ENCODE data around the gene PROKR2. TPM values are rescaled to one million over a fixed set of nuclear protein-coding genes. Genes with fewer than 3 reads are reported as not detected.

The PROKR2 gene
- total RNA-seq = not detected
- polyA plus RNA-seq = not detected

GRCh38 chr20:5316188-5317158 lies at the start of gene PROKR2:
Gene PROKR2, minus strand, starts transcription at chr20:5316954. Its CDS starts 2,585 bp downstream, at chr20:5314369.
- H3K27me3 ChIP-seq = peaks cover 0 to 43% (median 9%) of the 10 kb centered on the region in 3 donors
- 3 to 11% methylated on average over 92 of the region's 92 CpGs for WGBS, 2 donors
- intact Hi-C loops (cut with DNase I) = no loop called here
- no peaks in the 10 kb centered on the region for H3K4me1 ChIP-seq
- TF ChIP-seq POLR2AphosphoS5 (IDR thresholded peaks at IDR 0.05) (no peak), POLR2A (IDR thresholded peaks at IDR 0.05) (no peak), CTCF (IDR thresholded peaks at IDR 0.05) (no peak), EP300 (IDR thresholded peaks at IDR 0.05) (no peak)
- H3K36me3 ChIP-seq = no peaks in the 10 kb centered on the region
- H3K27ac ChIP-seq = no peak within 1 kb of the TSS
- no peak within 1 kb of the TSS for H3K4me3 ChIP-seq
- DNase-seq = no peak
- H3K9me3 ChIP-seq = no peaks in the 10 kb centered on the region

DNA sequence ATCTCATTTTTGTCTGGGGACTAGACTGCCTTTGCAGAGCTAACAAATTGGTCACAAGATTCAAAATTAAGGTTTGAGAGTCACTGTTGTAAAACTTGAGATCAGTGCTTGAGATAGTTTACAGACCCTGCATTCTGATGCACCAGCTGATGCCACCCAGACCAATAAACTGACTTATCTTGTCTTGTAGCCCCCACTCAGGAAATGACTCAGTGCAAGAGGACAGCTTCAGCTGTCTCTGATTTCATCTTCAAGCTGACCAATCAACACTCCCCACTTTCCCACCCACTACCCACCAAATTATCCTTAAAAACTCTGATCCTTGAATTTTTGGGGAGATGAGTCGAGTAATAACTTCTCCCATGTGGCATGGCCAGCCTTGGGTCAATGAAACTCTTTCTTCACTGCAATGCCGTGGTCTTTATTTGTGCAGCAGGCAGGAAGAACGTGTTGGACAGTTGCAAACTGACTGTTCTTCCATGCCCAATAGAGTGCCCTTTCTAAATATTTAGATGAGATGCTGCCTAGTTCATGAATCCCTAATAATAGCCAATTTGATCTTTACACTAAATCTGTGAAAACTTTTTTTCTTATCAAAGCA lies 48.3 kb upstream of the PROKR2 start:
- H3K27ac ChIP-seq = no peak overlapping the region
- intact Hi-C loops (cut with DNase I) = no loop called here
- 55 to 69% methylated on average over 3 of the region's 3 CpGs for WGBS, 2 donors
- TF ChIP-seq POLR2AphosphoS5 (IDR thresholded peaks at IDR 0.05) (no peak), POLR2A (IDR thresholded peaks at IDR 0.05) (no peak), CTCF (IDR thresholded peaks at IDR 0.05) (no peak), EP300 (IDR thresholded peaks at IDR 0.05) (no peak)
- peaks cover 0 to 5% (median 0%) of the 10 kb centered on the region in 4 donors for H3K9me3 ChIP-seq
- no peaks in the 10 kb centered on the region for H3K27me3 ChIP-seq
- H3K4me1 ChIP-seq = no peaks in the 10 kb centered on the region
- no peaks in the 10 kb centered on the region for H3K36me3 ChIP-seq
- H3K4me3 ChIP-seq = no peak overlapping the region
- DNase-seq = no peak

DNA sequence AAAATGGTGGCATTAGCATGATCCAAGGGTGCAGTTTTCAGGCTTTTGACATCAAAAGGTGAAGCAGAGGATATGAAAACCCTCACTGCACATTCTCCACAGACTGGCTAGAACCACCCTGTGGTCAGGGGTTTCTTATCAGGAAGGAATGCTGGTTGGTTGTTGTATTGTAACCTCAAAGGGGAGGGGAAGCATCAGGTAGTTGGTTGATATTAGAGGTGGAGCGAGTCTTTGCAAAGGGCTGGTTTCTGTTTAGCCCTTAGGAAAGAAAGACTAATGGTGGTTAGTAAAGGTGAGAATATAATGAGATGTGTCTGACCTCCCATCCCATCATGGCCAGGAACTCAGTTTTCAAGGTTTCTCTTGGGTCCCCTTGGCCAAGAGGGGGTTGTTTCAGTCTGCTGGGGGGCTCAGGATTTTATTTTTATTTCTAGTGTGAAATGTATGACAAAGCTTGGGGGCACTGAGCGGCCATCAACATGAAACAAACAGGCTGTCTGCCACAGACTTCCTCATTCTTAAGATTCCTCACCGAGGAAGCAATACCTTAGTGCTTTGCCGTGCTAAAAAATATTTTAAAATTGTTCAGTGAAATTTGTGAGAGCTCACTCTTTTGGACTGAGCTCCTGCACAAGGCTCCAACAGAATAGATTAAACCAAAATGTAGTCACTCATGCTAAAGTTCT lies 47.5 kb upstream of the PROKR2 start:
- peaks cover 0 to 5% (median 0%) of the 10 kb centered on the region in 4 donors for H3K9me3 ChIP-seq
- TF ChIP-seq EP300 (IDR thresholded peaks at IDR 0.05) (no peak), CTCF (IDR thresholded peaks at IDR 0.05) (no peak), POLR2A (IDR thresholded peaks at IDR 0.05) (no peak), POLR2AphosphoS5 (IDR thresholded peaks at IDR 0.05) (no peak)
- 55 to 65% methylated on average over 4 of the region's 4 CpGs for WGBS, 2 donors
- no peak overlapping the region for H3K4me3 ChIP-seq
- intact Hi-C loops (cut with DNase I) = no loop called here
- no peaks in the 10 kb centered on the region for H3K27me3 ChIP-seq
- H3K4me1 ChIP-seq = no peaks in the 10 kb centered on the region
- DNase-seq = no peak
- H3K36me3 ChIP-seq = no peaks in the 10 kb centered on the region
- H3K27ac ChIP-seq = no peak overlapping the region

- 25 to 38% methylated on average over 2 of the region's 2 CpGs for WGBS, 2 donors
- TF ChIP-seq CTCF (IDR thresholded peaks at IDR 0.05) = no peak
- TF ChIP-seq POLR2AphosphoS5 (IDR thresholded peaks at IDR 0.05) = no peak
- no peak for TF ChIP-seq EP300 (IDR thresholded peaks at IDR 0.05)
- TF ChIP-seq POLR2A (IDR thresholded peaks at IDR 0.05) = no peak
- Histone ChIP-seq H3K27me3 (no peaks in the 10 kb centered on the region), H3K4me1 (no peaks in the 10 kb centered on the region), H3K9me3 (peaks cover 0 to 5% (median 0%) of the 10 kb centered on the region in 4 donors), H3K4me3 (no peak overlapping the region), H3K36me3 (no peaks in the 10 kb centered on the region), H3K27ac (no peak overlapping the region)
- intact Hi-C loops (cut with DNase I) = no loop called here
- DNase-seq = no peak
Observed at GRCh38 chr20:5362771-5363170, 46.0 kb upstream of the PROKR2 start.
